Measurements from ENCODE around the gene FBXO22. TPM values are rescaled to one million over a fixed set of nuclear protein-coding genes. Genes with fewer than 3 reads are reported as not detected.

FBXO22 gene
- total and polyA plus RNA-seq, 10 of the 15 experiments (the other 5 are each of a cell fraction or from before 2014, with no cell fraction given), result 15.2 to 110 (median 42.8) TPM

DNA sequence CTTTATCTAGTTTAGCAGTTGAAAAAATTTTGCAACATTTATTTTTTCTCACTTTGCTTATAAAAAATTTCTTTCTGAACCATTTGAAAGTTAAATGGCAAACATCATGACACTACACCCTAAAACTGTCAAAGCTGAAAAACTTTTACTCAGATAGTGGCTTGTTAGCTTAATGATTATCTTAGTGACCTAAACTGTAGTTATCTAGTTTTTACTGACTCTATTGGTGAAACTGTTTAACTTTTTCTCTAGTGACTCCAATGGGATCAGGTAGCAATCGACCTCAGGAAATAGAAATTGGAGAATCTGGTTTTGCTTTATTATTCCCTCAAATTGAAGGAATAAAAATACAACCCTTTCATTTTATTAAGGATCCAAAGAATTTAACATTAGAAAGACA, 13.3 kb downstream of the FBXO22 start:
- Histone ChIP-seq H3K9ac (ENCODE audit: control insufficient read depth, insufficient read depth, low read length) (no peak overlapping the region), H2AFZ (ENCODE audit: control insufficient read depth, low read depth, low read length) (no peak overlapping the region), H4K20me1 (ENCODE audit: control insufficient read depth, insufficient read depth) (no peaks in the 10 kb centered on the region), H3K27me3 (replicated peaks in 1 of 2; ENCODE audit: control insufficient read depth in 2 of 2, insufficient read depth in 2 of 2, low read length in 1 of 2) (no peaks in the 10 kb centered on the region), H3K79me2 (ENCODE audit: control insufficient read depth, insufficient read depth, low read length) (peaks cover 6% of the 10 kb centered on the region), H3K9me3 (replicated peaks; ENCODE audit: control insufficient read depth, insufficient read depth, low read length) (no peaks in the 10 kb centered on the region; the same call in 2 of the 3 replicates), H3K36me3 (ENCODE audit: control insufficient read depth in 2 of 2, insufficient read depth in 2 of 2, low read length in 1 of 2) (peaks cover 0 to 20% of the 10 kb centered on the region in 2 experiments), H3K4me3 (no peak overlapping the region), H3K4me1 (ENCODE audit: control insufficient read depth, insufficient read depth, low read length) (no peaks in the 10 kb centered on the region), H3K27ac (ENCODE audit: control insufficient read depth, insufficient read depth) (no peak overlapping the region), H3K4me2 (ENCODE audit: control insufficient read depth, insufficient read depth) (no peak overlapping the region)
- intact Hi-C loops (cut with micrococcal nuclease; ENCODE audit: unreplicated experiment) (no loop called here), in situ Hi-C loops (cut with MboI) (no loop called here)
- ChIA-PET SMC1A (ENCODE audit: uncharacterized antibody, unreplicated experiment) (interaction anchor here (0.6 kb wide), 1 partner anchor 112 kb away, joined by 3 read pairs; no protein-coding TSS in a partner anchor), CTCF (no interaction called here), POLR2A (no interaction called here), RAD21 (ENCODE audit: unreplicated experiment) (no interaction called here)
- DNase-seq (ENCODE audit: low read depth, low spot score) (no peak), FAIRE-seq (no peak), ATAC-seq (no peak)
- TF ChIP-seq ETV6 (conservative IDR thresholded peaks at IDR 0.05 in 1 of 2, IDR thresholded peaks at IDR 0.05 in 1 of 2; ENCODE audit: borderline replicate concordance in 1 of 2, low read depth in 1 of 2) (no peak), KAT2A (conservative IDR thresholded peaks at IDR 0.05; ENCODE audit: control insufficient read depth, low read depth, low read length) (no peak), CTCF (IDR thresholded peaks at IDR 0.05 in 2 of 3, conservative IDR thresholded peaks at IDR 0.05 in 1 of 3; ENCODE audit: control insufficient read depth in 2 of 3, extremely low read depth in 1 of 3, insufficient read depth in 1 of 3, low read depth in 3 of 3, low read length in 3 of 3) (no peak), USF1 (IDR thresholded peaks at IDR 0.05; ENCODE audit: borderline replicate concordance, extremely low read length, insufficient read depth, low read depth, low read length) (no peak), ZNF274 (IDR thresholded peaks at IDR 0.05; ENCODE audit: insufficient read depth, insufficient read length) (no peak), ZNF384 (IDR thresholded peaks at IDR 0.05; ENCODE audit: borderline replicate concordance, low read depth, low read length) (no peak), SUPT20H (IDR thresholded peaks at IDR 0.05; ENCODE audit: borderline replicate concordance, control insufficient read depth, low read depth, low read length) (no peak), KLF5 (IDR thresholded peaks at IDR 0.05; ENCODE audit: partially characterized antibody) (no peak), MEF2A (IDR thresholded peaks at IDR 0.05; ENCODE audit: insufficient read depth, low read depth, low read length) (no peak), USF2 (IDR thresholded peaks at IDR 0.05; ENCODE audit: borderline replicate concordance, low read depth, low read length) (no peak), SRF (IDR thresholded peaks at IDR 0.05; ENCODE audit: low read depth in 2 of 2, low read length in 2 of 2) (no peak), ATF3 (IDR thresholded peaks at IDR 0.05; ENCODE audit: borderline replicate concordance, extremely low read depth, low read depth, low read length) (no peak), ZNF622 (IDR thresholded peaks at IDR 0.05) (no peak)
- TF ChIP-seq, protein P1, sequence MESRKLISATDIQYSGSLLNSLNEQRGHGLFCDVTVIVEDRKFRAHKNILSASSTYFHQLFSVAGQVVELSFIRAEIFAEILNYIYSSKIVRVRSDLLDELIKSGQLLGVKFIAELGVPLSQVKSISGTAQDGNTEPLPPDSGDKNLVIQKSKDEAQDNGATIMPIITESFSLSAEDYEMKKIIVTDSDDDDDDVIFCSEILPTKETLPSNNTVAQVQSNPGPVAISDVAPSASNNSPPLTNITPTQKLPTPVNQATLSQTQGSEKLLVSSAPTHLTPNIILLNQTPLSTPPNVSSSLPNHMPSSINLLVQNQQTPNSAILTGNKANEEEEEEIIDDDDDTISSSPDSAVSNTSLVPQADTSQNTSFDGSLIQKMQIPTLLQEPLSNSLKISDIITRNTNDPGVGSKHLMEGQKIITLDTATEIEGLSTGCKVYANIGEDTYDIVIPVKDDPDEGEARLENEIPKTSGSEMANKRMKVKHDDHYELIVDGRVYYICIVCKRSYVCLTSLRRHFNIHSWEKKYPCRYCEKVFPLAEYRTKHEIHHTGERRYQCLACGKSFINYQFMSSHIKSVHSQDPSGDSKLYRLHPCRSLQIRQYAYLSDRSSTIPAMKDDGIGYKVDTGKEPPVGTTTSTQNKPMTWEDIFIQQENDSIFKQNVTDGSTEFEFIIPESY (IDR thresholded peaks at IDR 0.05), result no peak
- TF ChIP-seq, protein P2, sequence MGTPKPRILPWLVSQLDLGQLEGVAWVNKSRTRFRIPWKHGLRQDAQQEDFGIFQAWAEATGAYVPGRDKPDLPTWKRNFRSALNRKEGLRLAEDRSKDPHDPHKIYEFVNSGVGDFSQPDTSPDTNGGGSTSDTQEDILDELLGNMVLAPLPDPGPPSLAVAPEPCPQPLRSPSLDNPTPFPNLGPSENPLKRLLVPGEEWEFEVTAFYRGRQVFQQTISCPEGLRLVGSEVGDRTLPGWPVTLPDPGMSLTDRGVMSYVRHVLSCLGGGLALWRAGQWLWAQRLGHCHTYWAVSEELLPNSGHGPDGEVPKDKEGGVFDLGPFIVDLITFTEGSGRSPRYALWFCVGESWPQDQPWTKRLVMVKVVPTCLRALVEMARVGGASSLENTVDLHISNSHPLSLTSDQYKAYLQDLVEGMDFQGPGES (IDR thresholded peaks at IDR 0.05), result no peak
- WGBS (ENCODE audit: insufficient coverage, insufficient replicate concordance, low lambda C conversion rate, missing lambda C conversion rate), result 100% methylated on average over 1 of the region's 1 CpG
- no TSS peak for BruUV-seq (replicated peaks)
